OCI-LY1 (cell line): ENCODE measurements around the gene PHLDB2.

Source experiments
- H2AFZ ChIP-seq: fragments of 200-600 bp; sonication (generic), shearing (Covaris generic); 2 replicates; pipeline ENCODE4 v1.6.0; 2014; ENCODE audit warnings: antibody characterized with exemption, mild to moderate bottlenecking, low read length
- H3F3A ChIP-seq: fragments of 200-600 bp; sonication (generic), shearing (Covaris generic); 2 replicates; pipeline ENCODE4 v1.6.0; 2014; ENCODE audit warnings: mild to moderate bottlenecking, antibody characterized with exemption, low read length, moderate library complexity; ENCODE audit not compliant: insufficient read depth
- H3K27ac ChIP-seq: fragments of 200-600 bp; sonication (generic); 2 replicates; pipeline ENCODE4 v1.5.1; 2014; ENCODE audit warnings: low read length, mixed run types, mild to moderate bottlenecking, low read depth; ENCODE audit not compliant: poor library complexity, severe bottlenecking
- H3K27me3 ChIP-seq: fragments of 200-600 bp; sonication (generic); 2 replicates; pipeline ENCODE4 v1.6.0; 2014; ENCODE audit warnings: antibody characterized with exemption, mild to moderate bottlenecking, low read length, moderate library complexity; ENCODE audit not compliant: insufficient read depth
- H3K36me3 ChIP-seq: fragments of 200-600 bp; sonication (generic); 2 replicates; pipeline ENCODE4 v1.6.1; 2014; ENCODE audit warnings: mild to moderate bottlenecking, antibody characterized with exemption, low read length, moderate library complexity, mixed read lengths; ENCODE audit not compliant: insufficient read depth
- H3K4me1 ChIP-seq: fragments of 200-600 bp; sonication (generic); 2 replicates; pipeline ENCODE4 v1.5.1; 2014; ENCODE audit warnings: mild to moderate bottlenecking, low read length, moderate library complexity; ENCODE audit not compliant: insufficient read depth, severe bottlenecking
- H3K4me2 ChIP-seq: fragments of 200-600 bp; sonication (generic), shearing (Covaris generic); 2 replicates; pipeline ENCODE4 v1.6.1; 2014; ENCODE audit warnings: low read length
- H3K4me3 ChIP-seq: fragments of 200-600 bp; sonication (generic); 2 replicates; pipeline ENCODE4 v1.5.1; 2014; ENCODE audit warnings: low read length, low read depth, mild to moderate bottlenecking, mixed read lengths; ENCODE audit not compliant: poor library complexity, severe bottlenecking
- H3K79me2 ChIP-seq: fragments of 200-600 bp; shearing (Covaris generic); 2 replicates; pipeline ENCODE4 v1.6.1; 2016; ENCODE audit warnings: mixed run types, low read length, mixed read lengths; ENCODE audit not compliant: insufficient read depth
- H3K9ac ChIP-seq: fragments of 200-600 bp; sonication (generic), shearing (Covaris generic); 2 replicates; pipeline ENCODE4 v1.6.1; 2014; ENCODE audit warnings: mild to moderate bottlenecking, low read length, mixed read lengths
- H3K9me2 ChIP-seq: fragments of 200-600 bp; sonication (generic), shearing (Covaris generic); 2 replicates; pipeline ENCODE4 v1.6.1; 2014; ENCODE audit warnings: low read depth, mild to moderate bottlenecking, low read length, mixed read lengths
- H3K9me3 ChIP-seq: fragments of 200-600 bp; shearing (Covaris generic); 2 replicates; pipeline ENCODE4 v1.6.1; 2014; ENCODE audit warnings: low read length, mixed read lengths
- H4K20me1 ChIP-seq: fragments of 200-600 bp; sonication (generic), shearing (Covaris generic); 2 replicates; pipeline ENCODE4 v1.6.0; 2016; ENCODE audit warnings: mild to moderate bottlenecking, low read length; ENCODE audit not compliant: insufficient read depth
- EZH2 ChIP-seq: fragments of 200-600 bp; sonication (generic), shearing (Covaris generic); IDR thresholded peaks from 2 replicates; pipeline ENCODE4 v1.8.0; 2017; ENCODE audit warnings: borderline replicate concordance, mixed run types, mild to moderate bottlenecking, antibody characterized with exemption, low read length, moderate library complexity, mixed read lengths
- TF ChIP-seq, protein P1 (sequence below): fragments of 200-600 bp; sonication (generic), shearing (Covaris generic); IDR thresholded peaks from 2 replicates; pipeline ENCODE4 v1.5.1; 2017; ENCODE audit warnings: mild to moderate bottlenecking, antibody characterized with exemption, low read length, moderate library complexity, mixed read lengths

The PHLDB2 gene

GRCh38 chr3:112003321-112004080, 144.4 kb downstream of the PHLDB2 start:
- no peaks in the 10 kb centered on the region for H3K36me3 ChIP-seq
- no peaks in the 10 kb centered on the region for H3K79me2 ChIP-seq
- peaks cover 9% of the 10 kb centered on the region for H3K4me1 ChIP-seq
- H3F3A ChIP-seq: no peaks in the 10 kb centered on the region
- H3K9me3 ChIP-seq: no peaks in the 10 kb centered on the region
- H3K9ac ChIP-seq: no peak overlapping the region
- no peak overlapping the region for H3K4me2 ChIP-seq
- H3K27me3 ChIP-seq: no peaks in the 10 kb centered on the region
- TF ChIP-seq, protein P1, sequence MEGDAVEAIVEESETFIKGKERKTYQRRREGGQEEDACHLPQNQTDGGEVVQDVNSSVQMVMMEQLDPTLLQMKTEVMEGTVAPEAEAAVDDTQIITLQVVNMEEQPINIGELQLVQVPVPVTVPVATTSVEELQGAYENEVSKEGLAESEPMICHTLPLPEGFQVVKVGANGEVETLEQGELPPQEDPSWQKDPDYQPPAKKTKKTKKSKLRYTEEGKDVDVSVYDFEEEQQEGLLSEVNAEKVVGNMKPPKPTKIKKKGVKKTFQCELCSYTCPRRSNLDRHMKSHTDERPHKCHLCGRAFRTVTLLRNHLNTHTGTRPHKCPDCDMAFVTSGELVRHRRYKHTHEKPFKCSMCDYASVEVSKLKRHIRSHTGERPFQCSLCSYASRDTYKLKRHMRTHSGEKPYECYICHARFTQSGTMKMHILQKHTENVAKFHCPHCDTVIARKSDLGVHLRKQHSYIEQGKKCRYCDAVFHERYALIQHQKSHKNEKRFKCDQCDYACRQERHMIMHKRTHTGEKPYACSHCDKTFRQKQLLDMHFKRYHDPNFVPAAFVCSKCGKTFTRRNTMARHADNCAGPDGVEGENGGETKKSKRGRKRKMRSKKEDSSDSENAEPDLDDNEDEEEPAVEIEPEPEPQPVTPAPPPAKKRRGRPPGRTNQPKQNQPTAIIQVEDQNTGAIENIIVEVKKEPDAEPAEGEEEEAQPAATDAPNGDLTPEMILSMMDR: no peak
- TF ChIP-seq EZH2: no peak
- H3K9me2 ChIP-seq: no peaks in the 10 kb centered on the region
- H4K20me1 ChIP-seq: no peaks in the 10 kb centered on the region
- no peak overlapping the region for H3K27ac ChIP-seq
- H3K4me3 ChIP-seq: no peak overlapping the region
- H2AFZ ChIP-seq: no peak overlapping the region

DNA sequence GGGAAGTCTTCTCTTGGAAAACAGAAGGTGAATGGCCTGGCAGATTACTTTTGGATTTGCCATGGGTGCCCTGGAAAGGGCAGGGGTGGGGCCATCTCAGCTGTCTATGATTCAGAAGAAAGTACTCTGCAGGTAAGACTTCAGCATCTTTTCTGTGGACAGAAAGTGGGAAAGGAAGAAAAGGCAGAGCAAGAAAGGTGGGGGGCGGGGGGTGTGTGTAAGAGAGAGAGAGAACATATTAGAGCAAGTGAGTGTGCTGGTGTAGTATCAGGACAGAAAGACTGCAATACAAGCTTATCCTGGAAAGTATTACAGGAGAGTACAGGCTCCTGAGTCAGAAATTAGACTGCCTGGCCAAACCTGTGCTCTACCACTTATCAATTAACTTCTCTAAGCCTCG, 145.1 kb downstream of the PHLDB2 start:
- H3K79me2 ChIP-seq: no peaks in the 10 kb centered on the region
- H3K4me1 ChIP-seq: peaks cover 2% of the 10 kb centered on the region
- no peak overlapping the region for H3K4me2 ChIP-seq
- H3K36me3 ChIP-seq: no peaks in the 10 kb centered on the region
- no peaks in the 10 kb centered on the region for H3K9me3 ChIP-seq
- H3K27ac ChIP-seq: no peak overlapping the region
- no peak overlapping the region for H3K4me3 ChIP-seq
- H3K9ac ChIP-seq: no peak overlapping the region
- no peak overlapping the region for H2AFZ ChIP-seq
- H3F3A ChIP-seq: no peaks in the 10 kb centered on the region
- no peaks in the 10 kb centered on the region; the same call in 1 of the 2 replicates for H3K27me3 ChIP-seq
- no peak for TF ChIP-seq EZH2
- TF ChIP-seq, protein P1: no peak
- H3K9me2 ChIP-seq: no peaks in the 10 kb centered on the region
- no peaks in the 10 kb centered on the region for H4K20me1 ChIP-seq

GRCh38 chr3:112004669-112005068, 145.6 kb downstream of the PHLDB2 start:
- TF ChIP-seq EZH2: no peak
- TF ChIP-seq, protein P1: no peak
- no peaks in the 10 kb centered on the region for H3K9me2 ChIP-seq
- H4K20me1 ChIP-seq: no peaks in the 10 kb centered on the region
- H3K4me1 ChIP-seq: no peaks in the 10 kb centered on the region
- H3F3A ChIP-seq: no peaks in the 10 kb centered on the region
- no peak overlapping the region for H3K4me2 ChIP-seq
- H3K79me2 ChIP-seq: no peaks in the 10 kb centered on the region
- no peaks in the 10 kb centered on the region for H3K36me3 ChIP-seq
- no peak overlapping the region for H2AFZ ChIP-seq
- H3K27me3 ChIP-seq: no peaks in the 10 kb centered on the region; the same call in 1 of the 2 replicates
- H3K9me3 ChIP-seq: no peaks in the 10 kb centered on the region
- H3K9ac ChIP-seq: no peak overlapping the region
- H3K4me3 ChIP-seq: no peak overlapping the region
- H3K27ac ChIP-seq: no peak overlapping the region
